ENCODE measurements around the gene ZNF521. TPM values are rescaled to one million over a fixed set of nuclear protein-coding genes. Genes with fewer than 3 reads are reported as not detected.

The ZNF521 gene
- total and polyA plus RNA-seq, 2 experiments from 2014 or later = 3.1 to 9.2 TPM

- Mint-ChIP-seq H3K27ac (no peak overlapping the region), H3K27me3 (ENCODE audit: insufficient read depth, low read depth, poor library complexity) (no peaks in the 10 kb centered on the region), H3K36me3 (ENCODE audit: low read depth) (peaks cover 14% of the 10 kb centered on the region; the same call in 2 of the 3 replicates), H3K4me3 (no peak overlapping the region), H3K9me3 (peaks cover 9% of the 10 kb centered on the region; the same call in 2 of the 3 replicates), H3K4me1 (no peaks in the 10 kb centered on the region)
- H3K4me3 ChIP-seq = no peak overlapping the region
- H3F3A ChIP-seq (replicated peaks; ENCODE audit: low read depth) = no peaks in the 10 kb centered on the region
- H3K27me3 ChIP-seq (ENCODE audit: insufficient read depth) = no peaks in the 10 kb centered on the region
- H2AFZ ChIP-seq = no peak overlapping the region
- H3K79me2 ChIP-seq (replicated peaks; ENCODE audit: insufficient read depth) = no peaks in the 10 kb centered on the region
- H3K9me2 ChIP-seq (ENCODE audit: insufficient read depth) = no peaks in the 10 kb centered on the region
- no peak overlapping the region for H3K27ac ChIP-seq (ENCODE audit: low read depth)
- TF ChIP-seq ZNF114 (CRISPR knock-in tag; IDR thresholded peaks at IDR 0.05) = no peak
- TF ChIP-seq CREB1 (CRISPR knock-in tag; IDR thresholded peaks at IDR 0.05; ENCODE audit: low read depth) = no peak
- TF ChIP-seq, protein P1, sequence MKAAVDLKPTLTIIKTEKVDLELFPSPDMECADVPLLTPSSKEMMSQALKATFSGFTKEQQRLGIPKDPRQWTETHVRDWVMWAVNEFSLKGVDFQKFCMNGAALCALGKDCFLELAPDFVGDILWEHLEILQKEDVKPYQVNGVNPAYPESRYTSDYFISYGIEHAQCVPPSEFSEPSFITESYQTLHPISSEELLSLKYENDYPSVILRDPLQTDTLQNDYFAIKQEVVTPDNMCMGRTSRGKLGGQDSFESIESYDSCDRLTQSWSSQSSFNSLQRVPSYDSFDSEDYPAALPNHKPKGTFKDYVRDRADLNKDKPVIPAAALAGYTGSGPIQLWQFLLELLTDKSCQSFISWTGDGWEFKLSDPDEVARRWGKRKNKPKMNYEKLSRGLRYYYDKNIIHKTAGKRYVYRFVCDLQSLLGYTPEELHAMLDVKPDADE (IDR thresholded peaks at IDR 0.05) = no peak
- no peak for TF ChIP-seq NANOG (IDR thresholded peaks at IDR 0.05; ENCODE audit: borderline replicate concordance)
- no peak for TF ChIP-seq POLR2AphosphoS5 (IDR thresholded peaks at IDR 0.05; ENCODE audit: low read depth)
- TF ChIP-seq, protein P2, sequence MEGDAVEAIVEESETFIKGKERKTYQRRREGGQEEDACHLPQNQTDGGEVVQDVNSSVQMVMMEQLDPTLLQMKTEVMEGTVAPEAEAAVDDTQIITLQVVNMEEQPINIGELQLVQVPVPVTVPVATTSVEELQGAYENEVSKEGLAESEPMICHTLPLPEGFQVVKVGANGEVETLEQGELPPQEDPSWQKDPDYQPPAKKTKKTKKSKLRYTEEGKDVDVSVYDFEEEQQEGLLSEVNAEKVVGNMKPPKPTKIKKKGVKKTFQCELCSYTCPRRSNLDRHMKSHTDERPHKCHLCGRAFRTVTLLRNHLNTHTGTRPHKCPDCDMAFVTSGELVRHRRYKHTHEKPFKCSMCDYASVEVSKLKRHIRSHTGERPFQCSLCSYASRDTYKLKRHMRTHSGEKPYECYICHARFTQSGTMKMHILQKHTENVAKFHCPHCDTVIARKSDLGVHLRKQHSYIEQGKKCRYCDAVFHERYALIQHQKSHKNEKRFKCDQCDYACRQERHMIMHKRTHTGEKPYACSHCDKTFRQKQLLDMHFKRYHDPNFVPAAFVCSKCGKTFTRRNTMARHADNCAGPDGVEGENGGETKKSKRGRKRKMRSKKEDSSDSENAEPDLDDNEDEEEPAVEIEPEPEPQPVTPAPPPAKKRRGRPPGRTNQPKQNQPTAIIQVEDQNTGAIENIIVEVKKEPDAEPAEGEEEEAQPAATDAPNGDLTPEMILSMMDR (conservative IDR thresholded peaks at IDR 0.05; ENCODE audit: low read depth in 2 of 2) = no peak
- TF ChIP-seq ZNF462 (CRISPR knock-in tag; IDR thresholded peaks at IDR 0.05) = no peak
- no peak for ATAC-seq
- no peak for DNase-seq (ENCODE audit: low spot score)
- H3K4me1 ChIP-seq (ENCODE audit: insufficient read depth) = no peaks in the 10 kb centered on the region
- H3K36me3 ChIP-seq (ENCODE audit: insufficient read depth) = no peaks in the 10 kb centered on the region
- H3K4me2 ChIP-seq = no peak overlapping the region
- no peaks in the 10 kb centered on the region for H4K20me1 ChIP-seq (replicated peaks; ENCODE audit: insufficient read depth)
Observed at GRCh38 chr18:25153426-25153825, 198.5 kb downstream of the ZNF521 start.

Data from GM23338 (cell line).